Endothelial cell of umbilical vein (primary cell): ENCODE results near the gene COA7. TPM values are rescaled to one million over a fixed set of nuclear protein-coding genes. Genes with fewer than 3 reads are reported as not detected.

Experiments
- BruUV-seq: library from RNA; stranded (reverse); fragments of 400-500 nt; replicated peaks from 2 replicates; lab custom pipeline; 2021; lab: Mats Ljungman, UMichigan
- CTCF ChIA-PET: fragments of 300-600, 350-600 bp; sonication (Branson Sonifier 250); formaldehyde crosslinking; loops from one replicate; lab custom pipeline; 2021; ENCODE audit warnings: antibody characterized with exemption, inconsistent platforms; lab: Charles Lee
- POLR2A ChIA-PET: fragments of 300-600, 350-600 bp; sonication (Branson Sonifier 250); formaldehyde crosslinking; loops from one replicate; lab custom pipeline; 2021; ENCODE audit warnings: antibody characterized with exemption, inconsistent platforms; lab: Charles Lee
- DNase-seq: peaks from one replicate; pipeline ENCODE4 v3.0.0-alpha.2; 2011; ENCODE audit warnings: low read depth, low spot score
- FAIRE-seq: peaks from 2 replicates; lab custom pipeline; 2011; peaks lifted over from hg19 to GRCh38; lab: Jason Lieb, UNC
- H2AFZ ChIP-seq: 2 replicates; pipeline ENCODE4 v1.6.0; 2012; ENCODE audit warnings: low read depth, low read length, control low read depth, inconsistent platforms
- H3K27ac ChIP-seq: 2 replicates; pipeline ENCODE4 v1.5.1; 2011; ENCODE audit warnings: low read depth, mild to moderate bottlenecking, control low read depth, low read length, moderate library complexity; ENCODE audit not compliant: insufficient read depth
- H3K27me3 ChIP-seq, 2 experiments: 2 replicates each; pipeline versions ENCODE4 v1.6.0 to v1.6.1; 2011; ENCODE audit warnings: low read length in 2 of 2, mixed read lengths in 1 of 2; ENCODE audit not compliant: control insufficient read depth in 2 of 2, insufficient read depth in 2 of 2
- H3K36me3 ChIP-seq, 2 experiments: 2 replicates in 1 of 2; 3 replicates in 1 of 2; pipeline ENCODE4 v1.5.1; 2011; ENCODE audit warnings: low read length in 2 of 2, mild to moderate bottlenecking in 1 of 2, moderate library complexity in 1 of 2; ENCODE audit not compliant: control insufficient read depth in 2 of 2, insufficient read depth in 2 of 2; ENCODE audit errors: extremely low read depth in 1 of 2
- H3K4me1 ChIP-seq: 3 replicates; pipeline ENCODE4 v1.5.1; 2011; ENCODE audit warnings: mild to moderate bottlenecking, low read length; ENCODE audit not compliant: control insufficient read depth, insufficient read depth; ENCODE audit errors: extremely low read depth
- H3K4me2 ChIP-seq: 2 replicates; pipeline ENCODE4 v1.6.1; 2011; ENCODE audit warnings: low read length, control low read depth, mixed read lengths; ENCODE audit not compliant: insufficient read depth
- H3K4me3 ChIP-seq, 3 experiments: fragments of 200-600 bp in 1 of 3; sonication (generic), shearing (Covaris generic) in 1 of 3; replicated peaks in 1 of 3; 2 replicates each; pipeline ENCODE4 v1.5.1; 2011 to 2016; ENCODE audit warnings: control low read depth in 3 of 3, low read length in 3 of 3, mild to moderate bottlenecking in 2 of 3, inconsistent platforms in 1 of 3, low read depth in 1 of 3, moderate library complexity in 1 of 3; ENCODE audit not compliant: insufficient read depth in 1 of 3
- H3K79me2 ChIP-seq: 2 replicates; pipeline ENCODE4 v1.6.0; 2012; ENCODE audit warnings: low read length, inconsistent platforms; ENCODE audit not compliant: control insufficient read depth, insufficient read depth
- H3K9ac ChIP-seq: replicated peaks from 2 replicates; pipeline ENCODE3; 2011; ENCODE audit warnings: low read length, control low read depth; ENCODE audit not compliant: insufficient read depth; ENCODE audit errors: extremely low read depth
- H3K9me1 ChIP-seq: replicated peaks from 3 replicates; pipeline ENCODE4 v1.6.0; 2011; ENCODE audit warnings: mild to moderate bottlenecking, low read length; ENCODE audit not compliant: control insufficient read depth, insufficient read depth; ENCODE audit errors: extremely low read depth
- H3K9me3 ChIP-seq: replicated peaks from 2 replicates; pipeline ENCODE4 v1.5.1; 2012; ENCODE audit warnings: low read length, inconsistent platforms; ENCODE audit not compliant: control insufficient read depth, insufficient read depth
- H4K20me1 ChIP-seq: replicated peaks from 2 replicates; pipeline ENCODE3; 2011; ENCODE audit warnings: mild to moderate bottlenecking, low read length; ENCODE audit not compliant: control insufficient read depth, insufficient read depth; ENCODE audit errors: extremely low read depth
- EZH2 ChIP-seq: IDR thresholded peaks from 2 replicates; pipeline ENCODE4 v1.6.1; 2012; ENCODE audit warnings: borderline replicate concordance, low read depth, mild to moderate bottlenecking, moderate library complexity, low read length, inconsistent platforms; ENCODE audit not compliant: severe bottlenecking
- FOS ChIP-seq: IDR thresholded peaks from 2 replicates; pipeline ENCODE4 v1.6.1; 2011; ENCODE audit warnings: mild to moderate bottlenecking, low read length, moderate library complexity, borderline replicate concordance; ENCODE audit not compliant: insufficient read depth
- GATA2 ChIP-seq: IDR thresholded peaks from 2 replicates; pipeline ENCODE4 v1.7.0; 2011; ENCODE audit warnings: low read depth, mild to moderate bottlenecking, moderate library complexity, mixed read lengths, low read length; ENCODE audit not compliant: insufficient read length, insufficient read depth
- JUN ChIP-seq: IDR thresholded peaks from 2 replicates; pipeline ENCODE4 v1.6.1; 2011; ENCODE audit warnings: borderline replicate concordance, low read depth; ENCODE audit not compliant: insufficient read length, insufficient read depth
- MYC ChIP-seq: IDR thresholded peaks from one replicate; pipeline ENCODE4 v1.6.1; 2011; ENCODE audit warnings: mild to moderate bottlenecking, low read depth, low read length
- POLR2A ChIP-seq: IDR thresholded peaks from 2 replicates; pipeline ENCODE4 v1.6.1; 2012; ENCODE audit warnings: low read depth, mild to moderate bottlenecking, control low read depth, low read length
- POLR2AphosphoS5 ChIP-seq: IDR thresholded peaks from 2 replicates; pipeline ENCODE4 v1.6.1; 2012; ENCODE audit warnings: low read depth, mild to moderate bottlenecking, control low read depth, low read length, moderate library complexity; ENCODE audit not compliant: insufficient read depth
- dilution Hi-C: fragments of 300-500 bp; cut with MboI; formaldehyde crosslinking; loops from one replicate; pipeline ENCODE4 v1.15.0; 2019; ENCODE audit warnings: low sequenced_read_pairs; ENCODE audit not compliant: extremely low pct_ligation_motif_present
- intact Hi-C: fragments of 100-400 bp; cut with micrococcal nuclease; formaldehyde crosslinking; loops from one replicate; pipeline ENCODE4 v1.10.0; 2022
- polyA plus RNA-seq, 4 experiments: library from polyadenylated mRNA; depleted of rRNA in 3 of 4; stranded (reverse) in 3 of 4; unstranded in 1 of 4; fragments of >200 nt; gene quantifications; 2 replicates each; pipeline versions ENCODE4 v1.2.1 to v1.2.3, GENCODE V29; 2011 to 2012; ENCODE audit warnings: missing spikeins in 1 of 4
- total RNA-seq: library from RNA; stranded (reverse); gene quantifications from 2 replicates; pipeline ENCODE4 v1.2.3, GENCODE V29; 2021
- TF ChIP-seq, protein P1 (sequence below), 2 donors: IDR thresholded peaks; 1 replicate in 1 of 2; 2 replicates in 1 of 2; pipeline ENCODE4 v1.5.1; 2011; ENCODE audit warnings: low read length in 2 of 2, mild to moderate bottlenecking in 2 of 2, moderate library complexity in 2 of 2, control low read depth in 1 of 2, inconsistent platforms in 1 of 2, low read depth in 1 of 2; ENCODE audit not compliant: insufficient read depth in 1 of 2; ENCODE audit errors: extremely low read depth in 1 of 2
- TF ChIP-seq, protein P2 (sequence below): IDR thresholded peaks from 2 replicates; pipeline ENCODE4 v1.6.1; 2011; ENCODE audit not compliant: insufficient read depth, insufficient read length

Gene COA7
- total and polyA plus RNA-seq, 2 donors (not counting 3 experiments of a cell fraction or from before 2014, with no cell fraction given) = 11.7 to 28.6 TPM

DNA sequence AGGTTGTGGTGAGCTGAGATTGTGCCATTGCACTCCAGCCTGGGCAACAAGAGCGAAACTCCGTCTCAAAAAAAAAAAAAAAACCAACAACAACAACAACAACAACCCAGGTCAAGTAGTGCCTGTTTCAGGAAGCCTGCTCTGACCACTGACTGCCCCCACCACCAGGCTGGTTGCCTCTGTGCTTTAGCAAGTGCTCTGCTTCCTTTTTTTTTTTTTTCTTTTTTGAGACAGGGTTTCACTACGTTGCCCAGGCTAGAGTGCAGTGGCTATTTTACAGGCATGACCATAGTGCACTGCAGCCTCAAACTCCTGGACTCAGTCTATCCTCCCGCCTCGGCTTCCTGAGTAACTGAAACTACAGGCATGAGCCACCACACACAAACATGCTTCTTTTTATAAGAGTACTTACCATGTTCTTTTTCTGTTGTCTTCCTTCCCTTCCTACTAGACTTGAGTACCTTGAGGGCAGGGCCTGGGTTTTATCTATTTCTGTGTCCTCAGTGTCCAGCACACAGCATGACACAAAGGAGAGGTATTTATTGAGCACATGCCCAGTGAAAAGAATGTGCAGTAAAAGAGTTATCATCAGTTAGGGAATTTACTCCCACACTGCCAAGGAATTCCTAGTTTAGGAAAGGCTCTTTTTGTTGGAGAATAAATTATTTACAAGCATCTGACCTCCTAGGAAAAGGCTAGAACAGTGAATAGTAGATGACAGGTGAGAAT lies 9.9 kb upstream of the COA7 start:
- no peak overlapping the region for H3K4me2 ChIP-seq
- H3K79me2 ChIP-seq = no peaks in the 10 kb centered on the region
- no peaks in the 10 kb centered on the region for H3K36me3 ChIP-seq
- peaks cover 0 to 9% of the 10 kb centered on the region in 2 experiments for H3K27me3 ChIP-seq
- no peak overlapping the region for H3K9ac ChIP-seq
- ChIA-PET POLR2A (no interaction called here), CTCF (no interaction called here)
- no peaks in the 10 kb centered on the region for H3K9me1 ChIP-seq
- H3K4me1 ChIP-seq = no peaks in the 10 kb centered on the region
- no peaks in the 10 kb centered on the region for H3K9me3 ChIP-seq
- intact Hi-C loops = no loop called here
- DNase-seq (no peak), FAIRE-seq (no peak)
- no peak for TF ChIP-seq EZH2
- TF ChIP-seq, protein P1, sequence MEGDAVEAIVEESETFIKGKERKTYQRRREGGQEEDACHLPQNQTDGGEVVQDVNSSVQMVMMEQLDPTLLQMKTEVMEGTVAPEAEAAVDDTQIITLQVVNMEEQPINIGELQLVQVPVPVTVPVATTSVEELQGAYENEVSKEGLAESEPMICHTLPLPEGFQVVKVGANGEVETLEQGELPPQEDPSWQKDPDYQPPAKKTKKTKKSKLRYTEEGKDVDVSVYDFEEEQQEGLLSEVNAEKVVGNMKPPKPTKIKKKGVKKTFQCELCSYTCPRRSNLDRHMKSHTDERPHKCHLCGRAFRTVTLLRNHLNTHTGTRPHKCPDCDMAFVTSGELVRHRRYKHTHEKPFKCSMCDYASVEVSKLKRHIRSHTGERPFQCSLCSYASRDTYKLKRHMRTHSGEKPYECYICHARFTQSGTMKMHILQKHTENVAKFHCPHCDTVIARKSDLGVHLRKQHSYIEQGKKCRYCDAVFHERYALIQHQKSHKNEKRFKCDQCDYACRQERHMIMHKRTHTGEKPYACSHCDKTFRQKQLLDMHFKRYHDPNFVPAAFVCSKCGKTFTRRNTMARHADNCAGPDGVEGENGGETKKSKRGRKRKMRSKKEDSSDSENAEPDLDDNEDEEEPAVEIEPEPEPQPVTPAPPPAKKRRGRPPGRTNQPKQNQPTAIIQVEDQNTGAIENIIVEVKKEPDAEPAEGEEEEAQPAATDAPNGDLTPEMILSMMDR (IDR thresholded peaks at IDR 0.05; ENCODE audit: extremely low read depth in 1 of 2, insufficient read depth in 1 of 2, low read depth in 1 of 2, low read length in 2 of 2) = no peak
- TF ChIP-seq POLR2AphosphoS5 = no peak
- no peak for TF ChIP-seq GATA2
- TF ChIP-seq MYC = no peak
- TF ChIP-seq JUN = no peak
- TF ChIP-seq POLR2A = no peak
- TF ChIP-seq FOS = no peak
- TF ChIP-seq, protein P2, sequence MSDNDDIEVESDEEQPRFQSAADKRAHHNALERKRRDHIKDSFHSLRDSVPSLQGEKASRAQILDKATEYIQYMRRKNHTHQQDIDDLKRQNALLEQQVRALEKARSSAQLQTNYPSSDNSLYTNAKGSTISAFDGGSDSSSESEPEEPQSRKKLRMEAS = no peak
- dilution Hi-C loops = no loop called here
- no peak overlapping the region for H3K4me3 ChIP-seq
- H4K20me1 ChIP-seq = no peaks in the 10 kb centered on the region
- BruUV-seq = no TSS peak
- no peak overlapping the region for H3K27ac ChIP-seq
- H2AFZ ChIP-seq = no peak overlapping the region
